SK-N-SH treated with all-trans-retinoic acid at 6 μM for 48 hours (cell line): Measurements from ENCODE around the gene DOCK4.

ENCODE experiments used
- GLIS3 ChIP-seq: fragments of 250-450 bp; sonication (Bioruptor Pico); IDR thresholded peaks from 2 replicates; pipeline ENCODE4 v1.5.0; 2020; ENCODE audit warnings: mild to moderate bottlenecking, moderate library complexity
- ZC3H10 ChIP-seq: fragments of 250-450 bp; sonication (Bioruptor Pico); IDR thresholded peaks from 2 replicates; pipeline ENCODE4 v1.5.1; 2021; ENCODE audit warnings: mild to moderate bottlenecking, moderate library complexity

DNA sequence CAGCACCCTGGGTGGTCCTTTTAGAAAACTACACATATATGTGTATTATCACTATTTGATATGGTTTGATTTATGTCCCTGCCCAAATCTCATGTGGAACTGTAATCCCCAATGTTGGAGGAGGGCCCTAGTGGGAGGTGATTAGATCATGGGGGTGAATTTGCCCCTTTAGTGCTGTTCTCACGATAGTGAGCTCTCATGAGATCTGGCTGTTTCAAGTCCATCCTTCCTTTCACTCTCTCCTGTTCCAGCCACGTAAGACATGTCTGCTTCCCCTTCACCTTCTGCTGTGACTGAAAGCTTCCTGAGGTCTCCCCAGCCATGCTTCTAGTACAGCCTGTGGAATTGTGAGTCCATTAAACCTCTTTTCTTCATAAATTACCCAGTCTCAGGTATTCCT, 37.3 kb downstream of the DOCK4 start:
- no peak for TF ChIP-seq GLIS3 (CRISPR knock-in tag)
- TF ChIP-seq ZC3H10 (CRISPR knock-in tag), result no peak
